Upper lobe of left lung (tissue), 4 donors: ENCODE data around the gene GTF3A.

Experiments used
- EP300 ChIP-seq, 4 donors: sonication (generic); formaldehyde crosslinking; IDR thresholded peaks; one replicate each; pipeline ENCODE4 v1.5.1; 2017; ENCODE audit warnings: antibody characterized with exemption in 4 of 4, control low read depth in 2 of 4
- POLR2A ChIP-seq, 4 donors: fragments of 450-650 bp; IDR thresholded peaks; one replicate each; pipeline ENCODE4 v1.5.1; 2016 to 2017; ENCODE audit warnings: antibody characterized with exemption in 4 of 4, mild to moderate bottlenecking in 2 of 4
- POLR2AphosphoS5 ChIP-seq, 2 donors: sonication (generic); formaldehyde crosslinking; IDR thresholded peaks; one replicate each; pipeline ENCODE4 v1.5.1; 2017; ENCODE audit warnings: antibody characterized with exemption in 2 of 2
- TF ChIP-seq, protein P1 (sequence below), 6 experiments: fragments of 450-650 bp in 4 of 6; fragments of 200-600 bp in 2 of 6; sonication (generic) in 2 of 6; IDR thresholded peaks; one replicate each; pipeline ENCODE4 v1.5.1; 2016 to 2019; ENCODE audit warnings: antibody characterized with exemption in 6 of 6

GRCh38 chr13:27375686-27376326, 48.6 kb upstream of the GTF3A start:
- TF ChIP-seq, protein P1, sequence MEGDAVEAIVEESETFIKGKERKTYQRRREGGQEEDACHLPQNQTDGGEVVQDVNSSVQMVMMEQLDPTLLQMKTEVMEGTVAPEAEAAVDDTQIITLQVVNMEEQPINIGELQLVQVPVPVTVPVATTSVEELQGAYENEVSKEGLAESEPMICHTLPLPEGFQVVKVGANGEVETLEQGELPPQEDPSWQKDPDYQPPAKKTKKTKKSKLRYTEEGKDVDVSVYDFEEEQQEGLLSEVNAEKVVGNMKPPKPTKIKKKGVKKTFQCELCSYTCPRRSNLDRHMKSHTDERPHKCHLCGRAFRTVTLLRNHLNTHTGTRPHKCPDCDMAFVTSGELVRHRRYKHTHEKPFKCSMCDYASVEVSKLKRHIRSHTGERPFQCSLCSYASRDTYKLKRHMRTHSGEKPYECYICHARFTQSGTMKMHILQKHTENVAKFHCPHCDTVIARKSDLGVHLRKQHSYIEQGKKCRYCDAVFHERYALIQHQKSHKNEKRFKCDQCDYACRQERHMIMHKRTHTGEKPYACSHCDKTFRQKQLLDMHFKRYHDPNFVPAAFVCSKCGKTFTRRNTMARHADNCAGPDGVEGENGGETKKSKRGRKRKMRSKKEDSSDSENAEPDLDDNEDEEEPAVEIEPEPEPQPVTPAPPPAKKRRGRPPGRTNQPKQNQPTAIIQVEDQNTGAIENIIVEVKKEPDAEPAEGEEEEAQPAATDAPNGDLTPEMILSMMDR (IDR thresholded peaks at IDR 0.05) = peak; percentile 53 to 80 (median 67)
- TF ChIP-seq POLR2A (IDR thresholded peaks at IDR 0.05) (no peak), EP300 (IDR thresholded peaks at IDR 0.05) (no peak), POLR2AphosphoS5 (IDR thresholded peaks at IDR 0.05) (no peak)
